CD4-positive, alpha-beta T cell treated with Interleukin-6 at 100 ng/mL for 8 hours (primary cell): ENCODE measurements around the gene GLOD4.

ENCODE experiments used
- DNase-seq: peaks from one replicate; pipeline ENCODE4 v3.0.0-alpha.2; 2020; ENCODE audit warnings: mixed read lengths, low spot score

GLOD4 gene

GRCh38 chr17:742147-742793 lies 39.8 kb downstream of the GLOD4 start:
- DNase-seq, result no peak

GRCh38 chr17:740240-741017 lies 41.7 kb downstream of the GLOD4 start:
- no peak for DNase-seq

GRCh38 chr17:737561-738113 lies 44.4 kb downstream of the GLOD4 start:
- no peak for DNase-seq

DNA sequence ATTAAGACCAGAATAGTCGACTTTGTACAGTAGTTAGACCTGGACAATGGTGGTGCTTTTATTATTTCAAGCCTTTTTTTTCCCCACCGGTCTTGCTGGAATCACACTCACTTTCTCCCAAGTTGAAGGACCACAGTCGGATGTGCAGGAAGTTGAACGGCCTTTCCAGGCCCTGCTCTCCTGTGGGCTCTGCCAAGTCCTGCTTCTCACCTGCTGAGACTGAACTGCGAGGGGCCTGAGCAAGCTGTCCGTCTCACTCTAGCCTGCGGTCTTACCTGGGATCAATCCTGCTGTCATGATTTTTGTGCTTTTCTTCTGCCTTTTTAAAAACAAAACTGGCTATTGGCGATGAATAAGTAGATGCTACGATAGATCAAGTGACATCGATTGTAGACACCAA lies 48.3 kb downstream of the GLOD4 start:
- DNase-seq, result no peak

- peak; percentile 6 for DNase-seq
These were observed 49.0 kb downstream of the GLOD4 start for GRCh38 chr17:732902-733720.

DNA sequence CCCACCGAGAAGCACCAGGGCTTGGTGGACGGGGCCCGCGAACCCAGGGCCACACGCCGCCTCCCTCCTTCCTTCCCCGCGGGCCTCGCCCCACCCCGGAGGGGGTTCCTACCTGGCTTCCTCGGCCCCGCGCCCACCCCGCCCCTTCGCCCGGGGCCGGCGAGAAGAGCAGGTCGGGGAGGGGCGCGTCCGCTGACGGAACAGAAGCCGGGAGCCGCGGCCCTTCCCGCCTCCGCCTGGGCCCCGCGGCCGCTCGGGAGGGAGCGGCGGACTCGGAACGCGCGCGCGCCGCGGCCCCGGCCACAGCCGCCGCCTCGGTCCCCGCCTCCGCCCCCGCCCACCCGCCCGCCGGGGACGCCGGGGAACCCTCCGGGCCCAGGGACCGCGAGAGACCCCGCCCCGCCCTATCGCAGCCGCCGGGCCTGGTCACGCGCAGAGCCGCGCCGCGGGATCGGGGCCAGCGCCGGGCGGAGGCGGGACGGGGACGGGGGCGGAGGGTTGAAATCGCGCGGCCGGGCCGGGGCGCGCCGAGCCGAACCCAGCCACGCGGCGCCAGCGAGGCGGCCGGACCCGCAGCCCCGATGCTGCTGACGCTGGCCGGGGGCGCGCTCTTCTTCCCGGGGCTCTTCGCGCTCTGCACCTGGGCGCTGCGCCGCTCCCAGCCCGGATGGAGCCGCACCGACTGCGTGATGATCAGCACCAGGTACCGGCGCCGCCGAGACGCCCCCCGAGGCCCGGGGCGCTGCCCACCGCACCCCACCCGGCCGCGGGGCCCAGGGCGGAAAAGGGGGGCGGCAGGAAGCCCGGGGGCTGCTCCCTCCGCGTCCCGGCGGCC lies 49.8 kb downstream of the GLOD4 start, which contains the start of gene TLCD3A:
Gene TLCD3A (plus strand): TSS at position 530 of the 835 bp plus-strand sequence. CDS start 52 bp downstream, at position 582.
- DNase-seq, result peak; percentile 15

DNA sequence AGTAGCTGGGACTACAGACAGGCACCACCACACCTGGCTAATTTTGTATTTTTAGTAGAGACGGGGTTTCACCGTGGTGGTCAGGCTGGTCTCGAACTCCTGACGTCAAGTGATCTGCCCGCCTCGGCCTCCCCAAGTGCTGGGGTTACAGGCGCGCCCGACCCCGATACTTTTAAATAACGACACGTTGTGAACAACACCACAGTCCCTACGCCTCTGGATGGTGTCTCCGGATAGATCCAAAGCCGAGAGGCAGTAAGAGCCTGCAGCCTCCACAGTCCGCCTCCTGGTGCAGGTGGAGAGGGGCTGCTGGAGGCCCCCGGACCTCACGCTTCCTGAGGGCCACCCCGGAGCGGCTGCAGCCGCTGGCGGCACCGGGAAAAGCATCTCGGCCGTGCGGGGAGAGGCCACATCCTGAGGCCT lies 50.4 kb downstream of the GLOD4 start:
- no peak for DNase-seq

- no peak for DNase-seq
These were observed 53.2 kb downstream of the GLOD4 start for GRCh38 chr17:728911-729310.

- DNase-seq, result no peak
These were observed 55.7 kb downstream of the GLOD4 start for GRCh38 chr17:726271-726919.

DNA sequence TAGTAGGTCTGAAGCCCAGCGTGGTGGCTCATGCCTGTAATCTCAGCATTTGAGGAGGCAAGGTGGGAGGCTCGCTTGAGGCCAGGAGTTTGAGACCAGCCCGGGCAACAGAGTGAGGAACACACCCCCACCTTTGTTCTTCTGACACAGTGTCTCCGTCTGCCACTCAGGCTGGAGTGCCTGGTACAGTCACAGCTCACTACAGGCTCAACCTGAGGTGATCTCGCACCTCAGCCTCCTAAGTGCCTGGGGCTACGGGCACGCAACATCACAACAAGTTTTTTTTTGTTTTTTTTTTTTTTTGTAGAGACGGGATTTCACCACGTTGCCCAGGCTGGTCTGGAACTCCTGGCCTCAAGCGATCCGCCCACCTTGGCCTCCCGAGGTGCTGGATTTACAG lies 56.3 kb downstream of the GLOD4 start:
- no peak for DNase-seq

DNA sequence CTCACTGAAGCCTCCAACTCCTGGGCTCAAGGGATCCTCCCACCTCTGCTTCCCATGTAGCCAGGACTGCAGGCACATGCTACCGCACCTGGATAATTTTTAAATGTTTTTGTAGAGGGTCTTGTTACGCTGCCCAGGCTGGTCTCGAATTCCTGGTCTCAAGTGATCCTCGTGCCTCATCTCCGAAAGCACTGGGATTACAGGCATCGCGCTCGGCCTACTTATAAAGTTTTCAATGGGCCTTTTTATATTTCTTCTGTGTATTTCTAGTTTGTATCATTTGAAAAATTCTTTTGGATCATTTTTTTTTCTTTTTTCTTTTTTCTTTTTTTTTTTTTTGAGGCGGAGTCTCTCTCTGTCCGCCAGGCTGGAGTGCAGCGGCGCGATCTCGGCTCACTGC lies 57.0 kb downstream of the GLOD4 start:
- no peak for DNase-seq

- no peak for DNase-seq
These were observed 60.5 kb downstream of the GLOD4 start for GRCh38 chr17:721540-721937.

- DNase-seq, result no peak
These were observed 61.2 kb downstream of the GLOD4 start for GRCh38 chr17:720706-721539.

- DNase-seq, result no peak
These were observed 64.0 kb downstream of the GLOD4 start for GRCh38 chr17:718075-718474.
